GM19372 (cell line): ENCODE results near the gene PGAP2.
"Not testable (repeated sequence)": the region's sequence is repeated elsewhere in the genome, so short reads cannot be mapped to it uniquely, and the experiment has no call there.

ENCODE experiments used
- ATAC-seq: cut with Tn5 transposase; IDR thresholded peaks from one replicate; pipeline ENCODE4 v1.9.1; 2021; ENCODE audit warnings: mild to moderate bottlenecking, low read depth, moderate library complexity; ENCODE audit not compliant: unreplicated experiment

The PGAP2 gene

GRCh38 chr11:3807909-3808860, at the start of gene PGAP2:
TSS of gene PGAP2 (plus strand) at chr11:3808560. CDS start at chr11:3811260, 2,700 bp downstream.
- peak; percentile 65 for ATAC-seq

- ATAC-seq: no peak
Observed at GRCh38 chr11:3764266-3764665, 44.1 kb upstream of the PGAP2 start.

- not testable (repeated sequence) for ATAC-seq
Observed at GRCh38 chr11:3766836-3767235, 41.5 kb upstream of the PGAP2 start.

- no peak for ATAC-seq
Observed at GRCh38 chr11:3767536-3767935, 40.8 kb upstream of the PGAP2 start.

GRCh38 chr11:3773180-3773579, 35.2 kb upstream of the PGAP2 start:
- no peak for ATAC-seq

GRCh38 chr11:3775736-3776406, 32.5 kb upstream of the PGAP2 start:
- ATAC-seq: no peak

- ATAC-seq: no peak
Observed at GRCh38 chr11:3781423-3781822, 26.9 kb upstream of the PGAP2 start.

GRCh38 chr11:3782963-3783362, 25.4 kb upstream of the PGAP2 start:
- ATAC-seq: no peak

GRCh38 chr11:3783611-3784010, 24.7 kb upstream of the PGAP2 start:
- ATAC-seq: no peak

- ATAC-seq: no peak
Observed at GRCh38 chr11:3786781-3787428, 21.5 kb upstream of the PGAP2 start.

GRCh38 chr11:3794387-3794786, 14.0 kb upstream of the PGAP2 start:
- ATAC-seq: not testable (repeated sequence)

GRCh38 chr11:3795131-3796001, 13.0 kb upstream of the PGAP2 start:
- no peak for ATAC-seq

- no peak for ATAC-seq
Observed at GRCh38 chr11:3796002-3796311, 12.4 kb upstream of the PGAP2 start.

GRCh38 chr11:3796346-3796745, 12.0 kb upstream of the PGAP2 start:
- no peak for ATAC-seq

GRCh38 chr11:3796801-3797328, 11.5 kb upstream of the PGAP2 start:
- ATAC-seq: peak; percentile 30

- ATAC-seq: peak; percentile 89
Observed at GRCh38 chr11:3797329-3798090, 10.8 kb upstream of the PGAP2 start, which contains the start of gene NUP98. TSS of gene NUP98 (minus strand) at chr11:3797554. CDS start at chr11:3782117, 15,437 bp downstream.

GRCh38 chr11:3799143-3799542, 9.2 kb upstream of the PGAP2 start:
- no peak for ATAC-seq

- ATAC-seq: no peak
Observed at GRCh38 chr11:3799873-3800272, 8.5 kb upstream of the PGAP2 start.
